GM18868 (cell line): ENCODE measurements around the gene FMNL2.
A peak's percentile ranks its signal among the peaks of the same experiment; 100 is the strongest.

Experiments
- ATAC-seq: cut with Tn5 transposase; IDR thresholded peaks from one replicate; pipeline ENCODE4 v1.9.1; 2021; ENCODE audit warnings: mild to moderate bottlenecking, moderate library complexity; ENCODE audit not compliant: unreplicated experiment

FMNL2 gene

DNA sequence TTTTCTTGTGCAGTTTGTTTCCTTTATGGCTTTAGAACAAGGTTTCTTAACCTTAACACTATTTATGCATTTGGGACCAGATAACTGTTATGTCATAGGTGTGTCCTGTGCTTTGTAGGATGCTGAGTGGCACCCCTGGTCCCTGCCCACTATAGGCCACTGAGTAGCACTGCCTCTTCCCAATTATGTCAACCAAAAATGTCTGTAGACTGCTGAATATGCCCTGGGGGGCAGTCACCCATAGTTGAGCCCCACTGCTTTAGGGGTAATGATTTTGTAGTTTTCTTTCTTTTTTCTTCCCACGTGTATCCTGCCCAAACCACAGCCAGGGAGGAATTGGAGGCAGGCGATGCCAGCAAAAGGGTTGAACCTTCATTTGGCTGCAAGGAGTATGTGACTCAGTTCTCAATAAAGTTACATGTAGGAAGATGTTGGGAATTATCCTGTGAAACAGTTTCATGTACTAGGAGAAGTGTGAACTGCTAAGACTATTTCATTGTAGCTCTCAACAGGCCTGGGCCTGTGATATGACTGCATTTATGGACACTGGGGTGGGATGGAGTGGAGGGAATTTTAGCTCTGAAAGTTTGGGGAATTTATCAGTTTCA, 65.7 kb downstream of the FMNL2 start:
- ATAC-seq: no peak

GRCh38 chr2:152402780-152403759, 68.1 kb downstream of the FMNL2 start:
- ATAC-seq: no peak

DNA sequence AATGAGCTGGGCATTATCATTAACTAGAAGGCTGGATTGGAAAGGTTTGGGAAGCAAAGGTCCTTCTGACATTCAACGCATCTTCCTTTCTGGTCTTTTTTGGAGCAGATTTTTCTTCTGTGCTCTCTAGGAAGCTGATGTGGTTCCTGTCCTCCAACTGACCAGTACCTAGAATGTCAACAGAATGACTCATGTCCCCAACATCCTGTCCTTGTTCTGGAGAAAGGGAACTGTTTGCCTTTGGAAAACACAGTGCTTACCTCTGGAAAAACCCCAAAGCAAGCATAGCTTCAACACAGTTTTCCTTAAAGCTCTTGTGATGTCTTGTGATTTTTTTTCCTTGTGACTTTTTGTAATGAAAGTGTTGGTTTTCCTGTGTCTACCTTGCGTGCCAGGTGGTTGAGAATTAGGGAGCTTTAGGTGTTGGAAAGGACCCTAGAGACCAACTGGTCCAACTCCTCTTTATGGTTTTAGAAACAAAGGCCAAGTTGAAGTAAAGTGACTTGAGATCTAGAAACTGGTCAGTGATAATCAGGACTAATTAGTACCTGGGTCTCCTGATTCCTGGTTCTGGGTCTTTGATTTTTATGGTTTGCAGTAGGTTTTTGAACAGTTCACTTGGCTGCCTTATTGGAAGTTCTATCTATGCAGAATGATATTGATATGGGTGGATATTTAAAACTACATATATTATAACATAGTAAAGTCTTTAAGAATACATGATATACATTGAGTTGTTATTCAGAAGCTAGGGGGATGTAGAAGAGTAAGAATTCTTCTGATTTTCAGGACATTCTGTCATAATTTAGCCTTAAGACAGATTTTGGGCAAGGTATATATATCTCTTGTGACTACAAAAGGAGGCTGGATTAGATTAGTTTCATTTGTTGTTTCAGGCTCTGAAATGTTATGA, 70.5 kb downstream of the FMNL2 start:
- peak; percentile 2 for ATAC-seq

DNA sequence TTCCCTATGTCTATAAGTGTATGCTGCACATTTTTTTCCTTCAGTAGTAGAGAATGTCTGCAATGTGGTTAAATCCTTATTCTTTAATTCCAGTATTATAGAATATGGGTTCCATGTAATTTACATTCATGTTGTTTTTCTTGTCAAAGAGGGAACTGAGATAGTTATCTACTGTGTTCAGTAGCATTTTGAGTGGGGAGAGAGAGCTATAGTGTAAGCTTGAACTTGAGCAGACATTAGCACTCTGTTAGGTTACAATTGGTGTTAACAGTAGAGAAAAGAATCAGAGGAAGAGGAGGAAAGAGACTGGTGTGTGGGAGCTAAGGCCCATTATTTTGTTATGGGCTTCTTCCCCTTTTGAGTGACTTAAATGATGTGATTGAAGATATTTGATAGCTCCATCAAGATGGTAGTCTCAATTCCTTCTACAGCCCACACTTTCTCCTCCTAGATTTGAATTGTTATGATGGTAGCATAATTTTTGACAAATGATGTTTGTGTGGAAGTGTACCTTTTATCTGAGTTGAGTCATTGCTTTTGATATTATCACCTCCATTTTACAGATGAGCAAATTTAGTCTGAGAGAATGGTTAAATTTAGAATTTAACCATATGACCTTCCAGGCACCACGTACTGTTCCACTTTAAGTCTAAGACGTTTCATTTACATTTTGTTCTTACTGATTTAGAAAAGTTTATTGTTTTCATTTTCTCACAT, 71.3 kb downstream of the FMNL2 start:
- peak; percentile 66 for ATAC-seq

- ATAC-seq: no peak
Measured at GRCh38 chr2:152406836-152407161, 71.8 kb downstream of the FMNL2 start.

DNA sequence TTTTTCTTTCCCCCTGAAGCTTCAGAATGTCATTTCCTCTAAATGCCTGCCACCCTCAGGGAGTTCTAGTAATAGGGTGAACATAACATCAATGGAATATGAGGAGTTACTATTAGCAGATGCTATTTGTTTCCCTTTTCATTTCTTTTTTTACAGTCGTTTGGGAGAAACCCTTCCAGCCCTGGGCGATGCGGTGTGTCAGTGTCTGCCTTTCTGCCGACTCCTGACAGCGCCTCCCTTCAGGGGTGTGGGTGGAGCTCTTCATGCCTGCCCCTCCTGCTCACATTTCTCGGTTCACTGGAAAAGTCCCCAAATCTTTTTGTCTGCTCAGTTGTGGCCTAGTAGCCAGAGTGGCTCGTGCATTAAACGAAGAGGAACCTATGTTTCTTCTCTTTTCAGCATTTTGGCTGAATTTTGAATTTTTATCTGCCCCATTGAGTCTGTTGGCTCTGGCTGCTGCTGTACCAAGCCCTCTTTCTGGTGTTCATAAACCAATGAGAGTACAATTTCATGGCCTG, 72.3 kb downstream of the FMNL2 start:
- ATAC-seq: peak; percentile 82

DNA sequence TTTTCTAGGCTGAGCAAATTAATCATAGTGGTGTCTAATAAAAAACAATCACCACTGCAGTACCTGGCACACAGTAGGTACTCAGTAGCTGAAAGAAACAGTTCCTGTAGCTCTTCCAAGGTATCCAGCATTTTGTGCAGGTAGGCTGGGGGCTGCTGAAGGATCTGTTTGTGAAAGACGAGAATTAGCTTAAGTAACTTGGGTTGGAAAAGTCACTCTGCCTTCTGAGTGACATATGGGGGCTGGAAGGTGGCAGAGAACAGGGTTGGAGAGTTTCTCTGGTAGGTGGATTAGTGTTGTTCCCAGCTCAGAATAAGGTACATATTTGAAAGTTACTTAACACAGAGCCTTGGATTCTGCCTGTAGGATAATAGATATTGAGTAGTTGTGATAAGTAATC, 72.8 kb downstream of the FMNL2 start:
- no peak for ATAC-seq

GRCh38 chr2:152408254-152408653, 73.3 kb downstream of the FMNL2 start:
- ATAC-seq: no peak

GRCh38 chr2:152409386-152410164, 74.6 kb downstream of the FMNL2 start:
- ATAC-seq: no peak

DNA sequence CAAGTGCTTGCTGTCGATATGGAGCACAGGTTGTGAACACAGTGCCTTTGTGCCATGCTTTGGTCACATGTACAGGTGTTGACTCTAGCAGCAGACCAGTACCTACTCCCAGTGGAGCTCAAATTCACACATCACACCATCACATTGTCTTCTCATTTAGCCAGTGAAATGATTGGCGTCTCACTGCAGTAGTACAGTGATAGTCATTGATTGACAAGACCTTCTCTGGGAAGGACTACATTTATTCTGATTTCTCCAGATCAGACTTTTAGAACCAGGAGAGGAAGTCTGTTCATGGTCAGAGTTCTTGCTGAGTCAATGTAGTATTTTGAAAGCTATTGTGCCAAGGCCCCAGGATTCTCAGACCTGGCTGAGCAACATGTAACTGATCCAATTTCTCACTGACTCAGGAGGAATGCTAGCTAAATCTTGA, 75.2 kb downstream of the FMNL2 start:
- no peak for ATAC-seq

- no peak for ATAC-seq
Measured at GRCh38 chr2:152411154-152411553, 76.2 kb downstream of the FMNL2 start.

DNA sequence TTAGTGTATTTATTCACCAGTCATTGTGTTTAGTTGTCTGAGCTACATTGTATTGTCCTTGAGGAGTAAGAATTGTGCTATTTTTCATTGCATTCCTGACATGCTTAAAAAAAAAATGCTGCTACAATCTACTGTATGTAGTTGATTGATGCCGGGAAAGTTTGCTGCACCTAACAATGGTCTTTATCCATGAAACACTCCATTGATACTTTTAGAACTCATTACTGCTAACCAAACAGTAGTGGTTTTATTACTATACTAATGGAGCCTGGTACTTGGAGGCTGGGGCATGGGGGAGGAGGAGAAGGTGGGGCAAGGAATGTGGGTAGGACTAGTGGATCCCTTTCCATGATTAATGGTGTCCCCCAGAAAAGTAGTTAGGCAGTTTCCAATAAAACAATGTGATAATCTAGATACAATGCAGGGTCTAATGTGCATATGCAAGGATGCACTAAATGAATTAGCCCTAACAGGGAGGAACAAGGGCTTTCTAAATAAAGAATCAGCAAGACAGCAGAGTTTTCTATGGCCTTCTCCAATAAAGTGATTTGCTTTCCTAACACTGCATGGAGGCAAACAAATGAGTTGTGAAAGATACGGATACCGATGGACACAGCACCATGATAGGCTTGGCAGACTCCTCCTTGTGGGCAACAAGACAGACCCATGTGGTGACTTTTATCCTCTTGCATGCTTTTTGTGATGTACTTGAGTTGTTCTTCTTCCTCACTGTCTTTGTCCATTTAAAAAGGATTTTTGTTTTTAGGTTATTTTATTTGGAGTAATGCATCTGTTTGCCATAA, 78.5 kb downstream of the FMNL2 start:
- no peak for ATAC-seq

GRCh38 chr2:152415231-152415642, 80.3 kb downstream of the FMNL2 start:
- ATAC-seq: peak; percentile 76

- no peak for ATAC-seq
Measured at GRCh38 chr2:152415796-152416195, 80.8 kb downstream of the FMNL2 start.

GRCh38 chr2:152418688-152419087, 83.7 kb downstream of the FMNL2 start:
- ATAC-seq: peak; percentile 34

DNA sequence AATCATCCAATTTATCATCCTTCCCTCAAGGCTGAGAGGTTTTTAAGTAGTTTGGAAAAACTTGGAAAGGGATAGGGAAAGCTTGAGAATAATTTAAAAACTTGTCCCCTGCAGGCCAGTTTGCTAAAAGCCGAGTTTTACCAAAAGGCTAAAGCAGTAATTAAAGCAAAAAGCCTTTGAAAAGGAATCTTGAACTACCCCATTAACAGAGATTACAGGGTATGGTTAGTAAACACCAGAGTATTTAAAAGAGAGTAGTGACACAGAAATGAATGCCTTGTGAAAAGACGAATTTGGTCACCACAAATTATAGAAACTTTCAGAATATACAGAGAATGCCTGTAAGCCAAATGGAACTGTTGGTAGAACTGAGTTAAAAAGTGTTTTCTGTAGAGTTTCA, 85.0 kb downstream of the FMNL2 start:
- ATAC-seq: no peak

DNA sequence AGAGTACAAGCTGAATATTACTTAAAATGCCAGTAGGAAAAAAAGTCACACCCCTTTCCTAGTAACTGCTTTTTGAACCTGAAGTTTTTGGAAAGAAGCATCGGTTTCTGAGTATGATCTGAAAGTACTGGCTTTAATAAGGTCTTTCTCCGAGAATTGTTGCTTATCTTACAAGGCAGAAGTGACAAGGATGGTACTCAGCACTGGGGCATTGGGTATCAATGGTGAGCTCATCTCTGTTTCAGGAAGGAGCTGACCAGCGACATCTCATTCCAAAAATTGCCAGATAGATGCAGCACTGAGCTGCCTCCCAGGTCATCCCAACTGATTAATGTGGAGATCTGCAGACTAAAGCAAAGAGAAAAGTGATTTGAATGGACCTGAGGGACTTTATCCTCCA, 85.4 kb downstream of the FMNL2 start:
- no peak for ATAC-seq

DNA sequence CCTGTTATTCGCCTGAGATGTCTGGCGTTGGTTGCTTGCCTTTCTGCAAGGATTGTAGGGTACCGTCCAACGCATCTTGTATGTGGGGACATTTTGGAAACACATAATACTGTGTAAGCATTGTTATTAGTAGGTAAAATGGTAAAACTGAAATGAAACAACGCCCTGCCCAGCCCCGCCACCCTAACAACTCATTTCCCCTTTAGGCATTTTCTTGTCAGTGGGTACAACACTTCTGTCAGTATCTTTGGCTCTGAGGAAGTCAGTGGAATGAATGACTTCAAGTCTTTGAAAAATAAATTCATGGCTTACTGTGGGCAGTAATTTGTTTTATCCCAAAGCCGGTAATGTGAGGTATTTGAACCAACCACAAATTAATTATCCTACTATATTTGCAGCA, 86.0 kb downstream of the FMNL2 start:
- no peak for ATAC-seq
